CD4-positive, alpha-beta T cell treated with Interleukin-12 subunit alpha and Interleukin-12 subunit beta, for 1 hour (primary cell): ENCODE data around the gene SOCS4.
"Not testable (repeated sequence)": the region's sequence is repeated elsewhere in the genome, so short reads cannot be mapped to it uniquely, and the experiment has no call there.

Source experiments
- DNase-seq: peaks from one replicate; pipeline ENCODE4 v3.0.0-alpha.2; 2020

SOCS4 gene

DNA sequence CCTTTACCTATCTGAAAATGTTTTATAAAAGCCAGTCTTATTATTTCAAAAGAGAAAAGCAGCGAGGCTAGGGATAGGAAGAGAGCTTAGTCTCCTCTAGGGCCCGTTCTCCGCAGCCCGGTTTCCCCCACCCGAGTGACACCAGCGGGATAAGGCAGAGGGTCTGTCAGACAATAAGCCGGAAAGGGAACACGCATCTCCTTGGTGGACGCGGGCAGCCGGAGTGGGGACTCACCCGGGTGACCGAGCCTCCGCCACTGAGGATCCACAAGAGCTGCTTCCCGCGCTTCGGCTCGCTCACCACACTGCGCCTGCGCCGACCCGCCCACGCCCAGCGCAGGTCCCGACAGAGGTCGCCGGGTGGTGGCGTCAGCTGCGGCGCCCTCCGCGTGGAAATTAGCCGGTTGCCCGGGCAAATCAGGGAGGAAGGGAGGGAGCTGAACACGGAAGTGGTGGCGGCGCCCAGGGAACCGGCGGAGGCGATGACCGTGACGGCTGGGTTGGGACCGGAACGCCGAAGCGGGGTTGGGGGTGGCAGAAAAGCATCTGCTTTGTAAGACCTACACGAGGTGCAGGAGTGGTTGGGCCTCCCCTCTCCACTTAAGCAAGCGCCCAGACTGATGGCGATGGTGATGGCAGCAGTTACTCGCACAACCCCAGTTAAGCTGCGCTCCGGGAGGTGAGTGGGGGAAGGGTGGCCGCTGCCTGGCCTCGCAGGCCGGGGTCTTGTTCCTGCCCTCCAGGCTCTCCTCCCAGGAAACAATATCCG is at the start of gene SOCS4, which contains the start of gene WDHD1:
TSS of gene SOCS4 (plus strand) at position 444 of the 769 bp plus-strand sequence. CDS start 15,806 bp downstream, outside the sequence.
TSS of gene WDHD1 (minus strand) at position 307 of the 769 bp plus-strand sequence. CDS start 312 bp downstream, outside the sequence.
- DNase-seq, result peak; percentile 96

- no peak for DNase-seq
Measured at GRCh38 chr14:54979039-54979438, 48.0 kb upstream of the SOCS4 start.

- peak; percentile 12 for DNase-seq
Measured at GRCh38 chr14:54981698-54982097, 45.3 kb upstream of the SOCS4 start.

DNA sequence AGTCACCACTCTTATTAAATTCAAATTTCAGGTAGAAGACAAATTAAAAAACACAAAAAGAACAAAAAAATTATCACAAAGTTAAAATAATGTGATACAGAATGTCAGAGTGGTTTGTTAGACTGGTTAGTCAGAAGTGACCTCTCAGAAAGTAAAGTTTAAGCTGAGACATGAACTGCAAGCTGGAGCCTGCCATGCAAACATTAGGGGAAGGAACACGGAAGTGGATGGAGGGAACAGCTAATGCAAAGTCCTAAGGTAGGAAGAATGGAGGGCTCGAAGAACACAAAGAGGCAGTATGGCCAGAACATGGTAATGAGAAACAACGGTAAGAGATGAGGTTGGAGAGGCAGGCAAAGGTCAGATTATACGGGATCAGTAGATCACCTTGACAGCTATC is 41.9 kb upstream of the SOCS4 start:
- DNase-seq, result no peak

DNA sequence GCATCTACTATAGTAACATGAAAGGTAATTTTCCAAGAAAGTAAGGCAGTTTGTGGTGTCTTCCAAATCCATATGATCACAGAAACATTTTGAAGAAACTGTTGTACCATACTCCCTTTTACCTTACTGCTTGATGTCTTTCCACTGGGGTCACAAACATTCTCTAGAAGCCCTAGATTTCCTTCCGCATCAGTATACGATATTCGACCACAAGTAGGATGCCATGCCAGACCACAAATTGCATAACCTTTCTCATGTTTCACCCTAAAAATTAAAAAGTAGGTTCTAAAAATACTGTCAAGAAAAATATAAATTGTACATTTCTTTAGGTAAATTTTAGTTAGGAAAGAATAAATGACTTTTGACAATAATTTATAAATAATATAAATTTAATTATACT is 26.7 kb upstream of the SOCS4 start:
- DNase-seq, result no peak

DNA sequence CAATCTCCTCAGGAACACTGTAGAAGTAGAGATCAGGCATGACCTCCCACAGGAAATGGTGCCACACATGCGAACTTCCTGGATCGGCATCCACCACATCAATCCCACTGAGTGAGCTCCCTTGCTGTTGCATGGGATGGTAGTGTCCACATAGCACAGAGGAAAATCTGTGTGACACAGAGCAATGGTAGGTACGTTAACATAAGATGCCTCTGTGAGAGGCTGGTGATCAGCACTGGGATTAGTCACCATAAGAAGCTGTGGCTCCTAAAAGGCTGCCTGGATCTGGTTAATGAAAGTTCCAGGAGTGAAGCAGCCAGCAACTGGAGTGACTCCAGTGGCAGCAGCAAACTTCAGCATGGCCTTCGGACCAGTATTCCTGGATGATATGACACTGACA is 22.0 kb upstream of the SOCS4 start:
- DNase-seq, result no peak

GRCh38 chr14:55015006-55015405 is 12.0 kb upstream of the SOCS4 start:
- no peak for DNase-seq

GRCh38 chr14:55019968-55020554 is 7.0 kb upstream of the SOCS4 start:
- no peak for DNase-seq

GRCh38 chr14:55024365-55024764 is 2.7 kb upstream of the SOCS4 start:
- not testable (repeated sequence) for DNase-seq

- DNase-seq, result no peak
Measured at GRCh38 chr14:55025948-55026347, 1.1 kb upstream of the SOCS4 start.

DNA sequence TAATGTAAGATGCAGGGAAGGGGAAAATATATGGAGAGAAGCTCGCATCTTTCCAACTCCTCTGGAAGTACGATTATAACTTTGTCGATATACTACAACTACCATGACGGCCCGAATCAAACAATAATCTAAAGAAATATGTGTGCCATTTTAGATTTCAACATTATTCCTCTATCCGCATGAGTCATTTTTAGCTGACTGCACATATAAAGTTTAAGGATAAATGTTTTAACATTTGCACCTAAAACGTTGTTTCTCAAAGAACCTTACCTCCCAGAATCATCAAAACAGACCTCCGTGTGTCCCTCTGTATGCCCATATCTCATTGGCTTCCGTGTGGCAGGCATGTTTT is 619 bp upstream of the SOCS4 start:
- no peak for DNase-seq

DNA sequence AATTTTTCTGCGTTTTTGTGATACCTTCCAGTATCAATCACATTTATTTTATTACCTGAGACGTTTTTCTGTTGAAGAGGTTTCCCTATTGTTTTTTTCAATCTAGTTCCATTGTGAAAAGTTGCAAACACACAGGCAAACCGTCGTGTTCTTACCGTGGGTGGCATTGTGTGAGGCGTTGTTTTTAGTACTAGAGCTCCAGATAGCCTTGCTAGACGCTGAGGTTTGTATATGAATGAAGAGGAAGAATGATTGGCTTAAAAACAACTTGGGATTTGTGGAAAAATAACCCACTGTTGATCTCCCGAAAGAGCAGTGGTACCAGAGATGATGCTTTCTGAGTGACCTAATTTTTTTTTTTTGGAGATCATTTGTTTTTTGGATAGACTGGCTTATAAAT is 1.0 kb downstream of the SOCS4 start:
- DNase-seq, result no peak

DNA sequence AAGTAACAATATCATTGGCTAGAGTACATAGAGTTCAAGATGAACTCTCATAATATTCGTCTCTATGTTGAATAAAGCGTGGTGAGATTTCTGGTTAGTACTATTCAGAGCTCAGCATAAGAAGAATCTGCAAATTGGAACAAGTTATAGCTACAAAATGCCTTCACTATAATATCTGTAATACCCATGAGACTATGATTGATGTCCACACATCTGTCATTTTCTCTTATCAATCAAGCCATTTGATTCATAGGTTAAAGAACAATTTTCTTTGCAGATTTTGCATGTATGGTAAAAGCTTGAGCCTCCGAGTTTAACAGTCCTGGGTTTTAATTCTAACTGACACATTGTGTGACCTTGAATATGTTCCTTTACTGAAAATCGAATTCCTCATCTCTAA is 1.4 kb downstream of the SOCS4 start:
- no peak for DNase-seq

GRCh38 chr14:55031190-55031589 is 4.2 kb downstream of the SOCS4 start:
- no peak for DNase-seq

DNA sequence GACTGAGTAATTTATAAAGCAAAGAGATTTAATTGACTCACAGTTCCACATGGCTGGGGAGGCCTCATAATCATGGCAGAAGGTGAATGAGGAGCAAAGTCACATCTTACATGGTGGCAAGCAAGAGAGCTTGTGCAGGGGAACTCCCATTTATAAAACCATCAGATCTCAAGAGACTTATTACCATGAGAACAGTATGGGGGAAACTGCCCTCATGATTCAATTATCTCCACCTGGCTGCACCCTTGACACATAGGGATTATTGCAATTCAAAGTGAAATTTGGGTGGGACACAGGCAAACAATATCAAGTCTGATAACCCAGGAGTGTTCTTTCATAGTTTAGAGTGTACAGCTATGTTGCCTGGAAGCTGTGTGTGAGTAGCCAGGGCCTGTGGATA is 11.0 kb downstream of the SOCS4 start:
- not testable (repeated sequence) for DNase-seq

DNA sequence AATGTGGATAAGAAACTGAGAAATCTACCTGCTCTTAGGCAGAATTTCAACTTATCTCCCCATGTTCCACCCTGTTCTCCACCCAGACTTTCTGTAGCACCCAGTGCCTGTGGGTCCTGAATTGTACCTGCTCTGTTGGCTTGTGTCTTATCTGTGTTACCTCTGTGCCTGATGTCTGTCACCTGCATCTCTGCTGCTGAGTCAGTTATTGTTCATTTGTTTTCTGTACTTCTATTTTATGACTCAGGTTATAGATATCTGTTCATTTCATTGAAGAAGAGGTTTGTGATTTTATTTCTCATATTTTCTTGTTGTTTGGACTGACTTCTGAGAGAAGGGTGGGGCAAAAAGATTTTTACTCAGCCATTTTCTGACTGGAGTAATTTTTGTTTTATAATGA is 11.7 kb downstream of the SOCS4 start:
- no peak for DNase-seq

DNA sequence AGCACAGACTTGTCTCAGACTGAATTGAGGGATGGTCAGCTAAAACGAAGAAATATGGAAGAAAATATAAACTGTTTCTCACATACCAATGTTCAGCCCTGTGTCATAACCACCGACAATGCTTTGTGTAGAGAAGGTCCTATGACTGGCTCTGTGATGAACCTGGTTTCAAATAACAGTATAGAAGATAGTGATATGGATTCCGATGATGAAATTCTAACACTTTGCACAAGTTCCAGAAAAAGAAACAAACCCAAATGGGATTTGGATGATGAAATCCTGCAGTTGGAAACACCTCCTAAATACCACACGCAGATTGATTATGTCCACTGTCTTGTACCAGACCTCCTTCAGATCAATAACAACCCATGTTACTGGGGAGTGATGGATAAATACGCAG is 16.5 kb downstream of the SOCS4 start:
- DNase-seq, result no peak

DNA sequence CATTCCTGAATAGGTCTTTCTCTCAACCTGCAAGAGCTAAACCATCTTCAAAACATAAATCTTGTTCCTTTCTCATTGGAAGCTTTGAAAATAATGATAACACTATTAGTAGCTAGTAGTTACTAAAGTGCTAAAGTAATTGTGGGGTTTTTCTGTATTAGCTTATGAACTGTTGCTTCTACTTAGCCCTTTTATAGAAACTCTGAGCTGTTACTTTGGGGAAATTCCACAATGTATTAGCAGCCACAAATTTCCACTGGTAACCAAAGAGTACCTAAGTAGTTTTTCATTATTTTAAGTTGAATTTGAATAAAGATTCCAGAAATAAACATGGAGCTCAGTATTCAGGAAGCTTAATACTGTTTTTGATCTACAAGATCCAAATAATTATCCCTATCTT is 18.1 kb downstream of the SOCS4 start:
- no peak for DNase-seq

- DNase-seq, result no peak
Measured at GRCh38 chr14:55047301-55048053, 20.4 kb downstream of the SOCS4 start.

DNA sequence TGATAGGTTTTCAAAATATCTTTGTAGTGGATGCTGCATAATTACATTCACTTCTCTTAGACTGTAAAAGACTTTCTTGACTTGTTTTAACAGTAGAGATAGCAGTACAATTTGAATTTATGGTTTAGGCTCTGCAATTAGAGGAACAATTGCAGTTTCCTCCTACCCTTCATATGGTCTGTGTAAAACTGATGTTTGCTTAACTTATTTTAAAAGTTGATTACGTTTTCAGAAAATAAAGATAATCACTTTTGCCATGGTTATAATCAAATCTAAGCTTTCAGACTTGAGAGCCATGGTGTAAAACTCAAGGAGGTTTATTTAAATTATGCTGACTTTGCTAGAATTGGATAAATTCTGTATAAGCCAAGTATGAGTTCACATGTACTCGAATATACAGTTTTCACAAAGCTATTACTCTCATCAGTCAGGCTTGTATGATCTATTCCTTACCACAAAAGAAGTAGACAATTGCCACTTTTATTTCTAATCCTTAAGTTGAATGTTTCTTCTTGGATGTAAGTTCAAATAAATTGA is 21.9 kb downstream of the SOCS4 start:
- DNase-seq, result no peak

GRCh38 chr14:55051165-55051422 is 24.1 kb downstream of the SOCS4 start:
- no peak for DNase-seq

DNA sequence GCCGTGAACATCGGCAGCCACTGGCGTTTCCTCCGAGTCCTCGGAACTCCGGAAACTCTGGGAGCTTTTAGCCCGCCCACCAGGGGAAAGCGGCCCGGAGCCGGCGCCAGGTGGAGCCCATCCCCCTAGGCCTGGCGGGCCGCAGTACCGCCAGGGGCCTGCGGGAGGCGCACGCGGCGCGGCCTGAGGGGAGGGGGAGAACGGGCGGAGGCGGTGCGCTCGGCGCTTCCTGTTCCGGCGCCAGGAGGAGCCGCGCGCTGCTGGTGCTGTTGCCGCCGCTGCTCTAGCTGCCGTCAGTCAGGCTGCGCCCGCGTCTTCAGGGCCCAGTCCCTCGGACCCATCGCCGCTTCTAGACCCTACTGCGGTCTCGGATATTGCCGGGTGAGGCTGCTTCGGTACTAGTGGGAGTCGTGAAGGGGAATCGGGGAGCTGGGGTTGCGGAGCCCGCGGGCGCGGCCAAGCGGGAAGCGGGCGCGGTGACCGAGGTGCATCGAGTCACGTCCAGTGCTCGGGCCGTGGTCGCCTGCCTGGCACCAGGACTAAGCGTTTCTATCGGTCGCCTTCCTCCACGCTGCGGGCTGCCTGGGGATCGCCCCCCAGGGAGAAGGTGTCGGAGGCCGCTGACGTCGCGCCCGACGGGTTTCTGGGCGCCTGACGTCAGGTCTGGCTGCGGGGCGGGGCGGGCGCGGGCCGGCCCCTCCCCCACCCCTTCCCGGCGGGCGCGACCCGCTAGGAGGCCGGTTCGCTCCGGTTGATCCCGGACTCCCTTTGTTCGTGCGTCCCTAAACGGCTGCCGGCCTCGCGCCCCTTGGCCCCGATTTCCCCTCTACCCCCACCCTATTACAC is 24.6 kb downstream of the SOCS4 start, which contains the start of gene MAPK1IP1L:
TSS of gene MAPK1IP1L (plus strand) at position 225 of the 846 bp plus-strand sequence. CDS start 10,037 bp downstream, outside the sequence.
- peak; percentile 93 for DNase-seq
